ENCODE results near the gene SLC51A. TPM values are rescaled to one million over a fixed set of nuclear protein-coding genes. Genes with fewer than 3 reads are reported as not detected.
"Not testable (repeated sequence)": the region's sequence is repeated elsewhere in the genome, so short reads cannot be mapped to it uniquely, and the experiment has no call there.

The SLC51A gene
- total RNA-seq (10 to 100 TPM in 1 of 7 donors, 1 to 10 TPM in 6; 2.0 to 14.6 (median 4.1) TPM), polyA plus RNA-seq (1 to 10 TPM in 1 of 3 donors, under 1 TPM in 2; 0.30 to 1.1 (median 0.54) TPM)
- long read RNA-seq, donor 1, partial matches to known transcripts = 7 of 7 reads
- long read RNA-seq, donor 1, other reads (novel, unspliced or antisense) = 0 of 7 reads
- long read RNA-seq, donor 2 = 0 reads

GRCh38 chr3:196216089-196216564, at the start of gene SLC51A:
Gene SLC51A, plus strand, starts transcription at chr3:196216534. Its CDS starts 179 bp downstream, at chr3:196216713.
- Histone ChIP-seq H3K9me3 (no peaks in the 10 kb centered on the region), H3K27me3 (replicated peaks in 1 of 7) (no peaks in the 10 kb centered on the region), H3K36me3 (no peaks in the 10 kb centered on the region), H3K4me1 (peaks cover 9 to 35% (median 18%) of the 10 kb centered on the region in 6 donors), H3K27ac (peak within 1 kb of the TSS in 4 of 8 donors; percentile 62 to 91 (median 88)), H3K4me3 (no peak within 1 kb of the TSS)
- WGBS, 5 donors = 72 to 80% (median 74%) methylated on average over 14 to 15 of the region's 15 CpGs
- intact Hi-C loops (cut with DNase I; ENCODE audit: low total_unique reads) = no loop called here
- TF ChIP-seq POLR2A (IDR thresholded peaks at IDR 0.05) = no peak
- no peak for TF ChIP-seq CTCF (IDR thresholded peaks at IDR 0.05 in 8 of 11, conservative IDR thresholded peaks at IDR 0.05 in 3 of 11)
- no peak for TF ChIP-seq POLR2AphosphoS5 (IDR thresholded peaks at IDR 0.05)
- DNase-seq = peak; percentile 66

DNA sequence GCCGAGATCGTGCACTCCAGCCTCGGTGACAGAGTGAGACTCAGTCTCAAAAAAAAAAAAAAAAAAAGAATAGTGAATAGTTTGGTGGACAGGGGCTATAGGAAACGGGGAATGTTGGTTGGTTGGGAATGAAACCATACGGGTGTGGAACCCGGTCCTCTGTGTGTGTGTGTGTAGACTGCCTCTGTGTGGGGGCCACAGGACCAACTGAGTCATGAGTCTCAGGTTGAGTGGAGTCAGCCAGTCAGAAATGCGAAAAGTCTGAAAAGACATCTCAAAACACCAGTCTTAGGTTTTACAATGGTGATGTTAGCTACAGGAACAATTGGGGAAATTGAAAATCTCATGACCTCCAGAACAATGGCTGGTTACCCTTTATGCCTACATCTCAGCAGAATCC, 49.6 kb upstream of the SLC51A start:
- H3K27ac ChIP-seq = no peak overlapping the region
- intact Hi-C loops (cut with DNase I; ENCODE audit: low total_unique reads) = no loop called here
- H3K4me3 ChIP-seq = no peak overlapping the region
- no peaks in the 10 kb centered on the region for H3K9me3 ChIP-seq
- peaks cover 0 to 31% (median 3%) of the 10 kb centered on the region in 6 donors for H3K4me1 ChIP-seq
- no peaks in the 10 kb centered on the region for H3K36me3 ChIP-seq
- H3K27me3 ChIP-seq (replicated peaks in 1 of 7) = no peaks in the 10 kb centered on the region
- WGBS, 5 donors = 89 to 96% (median 91%) methylated on average over 7 of the region's 7 CpGs
- TF ChIP-seq POLR2A (IDR thresholded peaks at IDR 0.05) (no peak), POLR2AphosphoS5 (IDR thresholded peaks at IDR 0.05) (no peak), CTCF (IDR thresholded peaks at IDR 0.05 in 8 of 11, conservative IDR thresholded peaks at IDR 0.05 in 3 of 11) (no peak)
- no peak for DNase-seq

DNA sequence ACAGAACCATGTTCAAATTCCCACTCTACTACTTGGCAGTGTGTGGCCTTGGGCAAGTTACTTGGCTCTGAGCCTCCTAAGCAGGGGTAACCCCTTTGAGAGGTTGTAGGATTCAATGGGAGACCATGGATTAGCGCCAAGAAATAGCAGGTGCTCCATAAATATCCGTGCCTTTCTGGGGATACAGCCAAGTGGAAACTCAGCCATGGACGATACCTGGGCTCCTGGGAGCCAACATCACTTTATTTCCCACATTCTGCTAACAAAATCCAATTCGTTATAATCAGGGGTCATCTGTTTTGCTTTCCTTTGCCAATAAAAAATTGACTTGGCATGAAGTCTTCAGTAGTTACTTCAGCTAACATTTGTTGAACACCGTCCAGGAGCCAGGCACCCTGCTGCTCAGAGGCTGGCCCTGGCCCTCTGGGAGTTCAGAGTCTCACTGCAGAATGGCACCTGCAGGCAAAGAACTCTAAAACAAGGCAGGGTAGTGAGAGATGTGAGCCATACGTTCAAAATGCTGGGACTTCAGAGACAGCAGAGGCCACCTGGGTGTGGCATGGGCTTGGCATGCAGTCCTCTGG, 47.4 kb upstream of the SLC51A start:
- no peaks in the 10 kb centered on the region for H3K36me3 ChIP-seq
- no peak for TF ChIP-seq POLR2A (IDR thresholded peaks at IDR 0.05)
- TF ChIP-seq POLR2AphosphoS5 (IDR thresholded peaks at IDR 0.05) = no peak
- TF ChIP-seq CTCF (IDR thresholded peaks at IDR 0.05 in 8 of 11, conservative IDR thresholded peaks at IDR 0.05 in 3 of 11) = no peak
- peaks cover 0 to 24% (median under 1%) of the 10 kb centered on the region in 6 donors for H3K4me1 ChIP-seq
- H3K4me3 ChIP-seq = no peak overlapping the region
- no peaks in the 10 kb centered on the region for H3K9me3 ChIP-seq
- no peak overlapping the region for H3K27ac ChIP-seq
- H3K27me3 ChIP-seq (replicated peaks in 1 of 7) = no peaks in the 10 kb centered on the region
- intact Hi-C loops (cut with DNase I; ENCODE audit: low total_unique reads) = no loop called here
- DNase-seq = peak; percentile 55
- 73 to 87% (median 78%) methylated on average over 6 of the region's 6 CpGs for WGBS, 5 donors

- TF ChIP-seq POLR2AphosphoS5 (IDR thresholded peaks at IDR 0.05) (no peak), CTCF (IDR thresholded peaks at IDR 0.05 in 8 of 11, conservative IDR thresholded peaks at IDR 0.05 in 3 of 11) (no peak), POLR2A (IDR thresholded peaks at IDR 0.05) (no peak)
- peak; percentile 73 for DNase-seq
- H3K4me3 ChIP-seq = no peak overlapping the region
- H3K9me3 ChIP-seq = no peaks in the 10 kb centered on the region
- WGBS, 5 donors = 57 to 98% (median 75%) methylated on average over 3 to 5 of the region's 5 CpGs
- H3K27ac ChIP-seq = peak overlapping the region in 3 of 8 donors; percentile 67 to 73 (median 69)
- intact Hi-C loops (cut with DNase I; ENCODE audit: low total_unique reads) = no loop called here
- H3K36me3 ChIP-seq = no peaks in the 10 kb centered on the region
- no peaks in the 10 kb centered on the region for H3K27me3 ChIP-seq (replicated peaks in 1 of 7)
- peaks cover 0 to 19% (median 0%) of the 10 kb centered on the region in 6 donors for H3K4me1 ChIP-seq
Measured at GRCh38 chr3:196169836-196170240, 46.5 kb upstream of the SLC51A start.

GRCh38 chr3:196170296-196170695, 46.0 kb upstream of the SLC51A start:
- intact Hi-C loops (cut with DNase I; ENCODE audit: low total_unique reads) = not testable (repeated sequence)

More at GRCh38 chr3:196170296-196170695, 46.0 kb upstream of the SLC51A start:
- H3K4me3 ChIP-seq; H3K27me3 ChIP-seq (replicated peaks in 1 of 7); H3K9me3 ChIP-seq; H3K36me3 ChIP-seq: not testable (repeated sequence)
- Histone ChIP-seq H3K27ac (peak overlapping the region in 3 of 8 donors; percentile 67 to 73 (median 69)), H3K4me1 (peaks cover 0 to 19% (median 0%) of the 10 kb centered on the region in 6 donors)
- DNase-seq = peak; percentile 38
- 92 to 96% (median 95%) methylated on average over 12 of the region's 12 CpGs for WGBS, 5 donors

Data from spleen (tissue), 13 donors.